IPS-NIHi7 (cell line): ENCODE measurements around the gene RSPH1.
"Not testable (repeated sequence)": the region's sequence is repeated elsewhere in the genome, so short reads cannot be mapped to it uniquely, and the experiment has no call there.

ENCODE experiments used
- DNase-seq: peaks from one replicate; pipeline ENCODE4 v3.0.0; 2012; ENCODE audit warnings: mixed read lengths; ENCODE audit errors: extremely low spot score

Gene RSPH1

GRCh38 chr21:42489006-42489563 lies 6.9 kb downstream of the RSPH1 start:
- DNase-seq = no peak

- DNase-seq = no peak
Measured at GRCh38 chr21:42486531-42486930, 9.5 kb downstream of the RSPH1 start.

GRCh38 chr21:42486072-42486471 lies 10.0 kb downstream of the RSPH1 start:
- no peak for DNase-seq

GRCh38 chr21:42484966-42485365 lies 11.1 kb downstream of the RSPH1 start:
- DNase-seq = no peak

GRCh38 chr21:42481169-42481568 lies 14.9 kb downstream of the RSPH1 start:
- no peak for DNase-seq

GRCh38 chr21:42480736-42481135 lies 15.3 kb downstream of the RSPH1 start:
- DNase-seq = no peak

- no peak for DNase-seq
Measured at GRCh38 chr21:42479582-42479981, 16.4 kb downstream of the RSPH1 start.

GRCh38 chr21:42478504-42478903 lies 17.5 kb downstream of the RSPH1 start:
- no peak for DNase-seq

- no peak for DNase-seq
Measured at GRCh38 chr21:42476388-42477331, 19.4 kb downstream of the RSPH1 start.

- no peak for DNase-seq
Measured at GRCh38 chr21:42475526-42476387, 20.3 kb downstream of the RSPH1 start.

GRCh38 chr21:42475036-42475435 lies 21.0 kb downstream of the RSPH1 start:
- DNase-seq = no peak

GRCh38 chr21:42474043-42474831 lies 21.8 kb downstream of the RSPH1 start:
- peak; percentile 76 for DNase-seq

GRCh38 chr21:42473498-42474042 lies 22.5 kb downstream of the RSPH1 start:
- no peak for DNase-seq

- no peak for DNase-seq
Measured at GRCh38 chr21:42472521-42472920, 23.5 kb downstream of the RSPH1 start.

GRCh38 chr21:42471716-42472330 lies 24.2 kb downstream of the RSPH1 start:
- DNase-seq = no peak

- DNase-seq = no peak
Measured at GRCh38 chr21:42471206-42471605, 24.8 kb downstream of the RSPH1 start.

- DNase-seq = not testable (repeated sequence)
Measured at GRCh38 chr21:42469726-42470125, 26.3 kb downstream of the RSPH1 start.

GRCh38 chr21:42469272-42469671 lies 26.8 kb downstream of the RSPH1 start:
- no peak for DNase-seq

GRCh38 chr21:42468491-42469131 lies 27.4 kb downstream of the RSPH1 start:
- no peak for DNase-seq
